ENCODE data around the gene ANXA8.
"Not testable (repeated sequence)": the region's sequence is repeated elsewhere in the genome, so short reads cannot be mapped to it uniquely, and the experiment has no call there.

Gene ANXA8

GRCh38 chr10:47465216-47465917, 18.5 kb downstream of the ANXA8 start:
- not testable (repeated sequence) for H3K9me3 ChIP-seq (ENCODE audit: control insufficient read depth in 1 of 2, low read length in 2 of 2); H3K4me3 ChIP-seq (ENCODE audit: low read depth in 1 of 2, low read length in 2 of 2); H3K4me1 ChIP-seq (ENCODE audit: control insufficient read depth in 1 of 2, insufficient read depth in 2 of 2, low read length in 2 of 2); H3K9ac ChIP-seq (ENCODE audit: low read depth in 1 of 2, low read length in 2 of 2); H3K27ac ChIP-seq (ENCODE audit: low read depth, low read length); H3K36me3 ChIP-seq (ENCODE audit: control insufficient read depth in 1 of 2, insufficient read depth in 2 of 2, low read length in 2 of 2); H3K27me3 ChIP-seq (ENCODE audit: control insufficient read depth in 1 of 2, insufficient read depth in 2 of 2, low read length in 2 of 2)

- H3K36me3 ChIP-seq (ENCODE audit: control insufficient read depth in 1 of 2, insufficient read depth in 2 of 2, low read length in 2 of 2); H3K4me1 ChIP-seq (ENCODE audit: control insufficient read depth in 1 of 2, insufficient read depth in 2 of 2, low read length in 2 of 2); H3K27me3 ChIP-seq (ENCODE audit: control insufficient read depth in 1 of 2, insufficient read depth in 2 of 2, low read length in 2 of 2); H3K9ac ChIP-seq (ENCODE audit: low read depth in 1 of 2, low read length in 2 of 2); H3K27ac ChIP-seq (ENCODE audit: low read depth, low read length); H3K4me3 ChIP-seq (ENCODE audit: low read depth in 1 of 2, low read length in 2 of 2); H3K9me3 ChIP-seq (ENCODE audit: control insufficient read depth in 1 of 2, low read length in 2 of 2): not testable (repeated sequence)
Measured at GRCh38 chr10:47462577-47463358, 21.1 kb downstream of the ANXA8 start.

- not testable (repeated sequence) for H3K9me3 ChIP-seq (ENCODE audit: control insufficient read depth in 1 of 2, low read length in 2 of 2); H3K36me3 ChIP-seq (ENCODE audit: control insufficient read depth in 1 of 2, insufficient read depth in 2 of 2, low read length in 2 of 2); H3K4me1 ChIP-seq (ENCODE audit: control insufficient read depth in 1 of 2, insufficient read depth in 2 of 2, low read length in 2 of 2); H3K27me3 ChIP-seq (ENCODE audit: control insufficient read depth in 1 of 2, insufficient read depth in 2 of 2, low read length in 2 of 2); H3K27ac ChIP-seq (ENCODE audit: low read depth, low read length); H3K4me3 ChIP-seq (ENCODE audit: low read depth in 1 of 2, low read length in 2 of 2); H3K9ac ChIP-seq (ENCODE audit: low read depth in 1 of 2, low read length in 2 of 2)
Measured at GRCh38 chr10:47461261-47461687, 22.6 kb downstream of the ANXA8 start.

GRCh38 chr10:47458466-47459154, 25.3 kb downstream of the ANXA8 start:
- Histone ChIP-seq H3K9ac (ENCODE audit: low read depth in 1 of 2, low read length in 2 of 2) (no peak overlapping the region), H3K4me3 (ENCODE audit: low read depth in 1 of 2, low read length in 2 of 2) (no peak overlapping the region), H3K9me3 (ENCODE audit: control insufficient read depth in 1 of 2, low read length in 2 of 2) (no peaks in the 10 kb centered on the region), H3K27ac (ENCODE audit: low read depth, low read length) (no peak overlapping the region), H3K4me1 (ENCODE audit: control insufficient read depth in 1 of 2, insufficient read depth in 2 of 2, low read length in 2 of 2) (peaks cover 0 to 4% of the 10 kb centered on the region in 2 donors), H3K36me3 (ENCODE audit: control insufficient read depth in 1 of 2, insufficient read depth in 2 of 2, low read length in 2 of 2) (no peaks in the 10 kb centered on the region), H3K27me3 (ENCODE audit: control insufficient read depth in 1 of 2, insufficient read depth in 2 of 2, low read length in 2 of 2) (no peaks in the 10 kb centered on the region)

- no peaks in the 10 kb centered on the region for H3K27me3 ChIP-seq (ENCODE audit: control insufficient read depth in 1 of 2, insufficient read depth in 2 of 2, low read length in 2 of 2)
- no peaks in the 10 kb centered on the region for H3K9me3 ChIP-seq (ENCODE audit: control insufficient read depth in 1 of 2, low read length in 2 of 2)
- no peak overlapping the region for H3K27ac ChIP-seq (ENCODE audit: low read depth, low read length)
- H3K4me1 ChIP-seq (ENCODE audit: control insufficient read depth in 1 of 2, insufficient read depth in 2 of 2, low read length in 2 of 2), result peaks cover 0 to 4% of the 10 kb centered on the region in 2 donors
- H3K36me3 ChIP-seq (ENCODE audit: control insufficient read depth in 1 of 2, insufficient read depth in 2 of 2, low read length in 2 of 2), result no peaks in the 10 kb centered on the region
- no peak overlapping the region for H3K4me3 ChIP-seq (ENCODE audit: low read depth in 1 of 2, low read length in 2 of 2)
- no peak overlapping the region for H3K9ac ChIP-seq (ENCODE audit: low read depth in 1 of 2, low read length in 2 of 2)
Measured at GRCh38 chr10:47457826-47458225, 26.1 kb downstream of the ANXA8 start.

GRCh38 chr10:47457528-47457820, 26.4 kb downstream of the ANXA8 start:
- no peaks in the 10 kb centered on the region for H3K36me3 ChIP-seq (ENCODE audit: control insufficient read depth in 1 of 2, insufficient read depth in 2 of 2, low read length in 2 of 2)
- H3K9me3 ChIP-seq (ENCODE audit: control insufficient read depth in 1 of 2, low read length in 2 of 2), result no peaks in the 10 kb centered on the region
- H3K4me1 ChIP-seq (ENCODE audit: control insufficient read depth in 1 of 2, insufficient read depth in 2 of 2, low read length in 2 of 2), result peaks cover 0 to 4% of the 10 kb centered on the region in 2 donors
- H3K27me3 ChIP-seq (ENCODE audit: control insufficient read depth in 1 of 2, insufficient read depth in 2 of 2, low read length in 2 of 2), result peaks cover 0 to under 1% of the 10 kb centered on the region in 2 donors
- no peak overlapping the region for H3K27ac ChIP-seq (ENCODE audit: low read depth, low read length)
- H3K9ac ChIP-seq (ENCODE audit: low read depth in 1 of 2, low read length in 2 of 2), result no peak overlapping the region
- H3K4me3 ChIP-seq (ENCODE audit: low read depth in 1 of 2, low read length in 2 of 2), result no peak overlapping the region

GRCh38 chr10:47456794-47457527, 27.0 kb downstream of the ANXA8 start:
- H3K4me1 ChIP-seq (ENCODE audit: control insufficient read depth in 1 of 2, insufficient read depth in 2 of 2, low read length in 2 of 2), result peaks cover 0 to 4% of the 10 kb centered on the region in 2 donors
- H3K9me3 ChIP-seq (ENCODE audit: control insufficient read depth in 1 of 2, low read length in 2 of 2), result no peaks in the 10 kb centered on the region
- H3K27me3 ChIP-seq (ENCODE audit: control insufficient read depth in 1 of 2, insufficient read depth in 2 of 2, low read length in 2 of 2), result peaks cover 0 to 4% of the 10 kb centered on the region in 2 donors
- no peak overlapping the region for H3K27ac ChIP-seq (ENCODE audit: low read depth, low read length)
- H3K9ac ChIP-seq (ENCODE audit: low read depth in 1 of 2, low read length in 2 of 2), result no peak overlapping the region
- no peak overlapping the region for H3K4me3 ChIP-seq (ENCODE audit: low read depth in 1 of 2, low read length in 2 of 2)
- no peaks in the 10 kb centered on the region for H3K36me3 ChIP-seq (ENCODE audit: control insufficient read depth in 1 of 2, insufficient read depth in 2 of 2, low read length in 2 of 2)

GRCh38 chr10:47456079-47456785, 27.7 kb downstream of the ANXA8 start:
- Histone ChIP-seq H3K4me1 (ENCODE audit: control insufficient read depth in 1 of 2, insufficient read depth in 2 of 2, low read length in 2 of 2) (peaks cover 0 to 4% of the 10 kb centered on the region in 2 donors), H3K27me3 (ENCODE audit: control insufficient read depth in 1 of 2, insufficient read depth in 2 of 2, low read length in 2 of 2) (peaks cover 0 to 4% of the 10 kb centered on the region in 2 donors), H3K4me3 (ENCODE audit: low read depth in 1 of 2, low read length in 2 of 2) (no peak overlapping the region), H3K27ac (ENCODE audit: low read depth, low read length) (no peak overlapping the region), H3K36me3 (ENCODE audit: control insufficient read depth in 1 of 2, insufficient read depth in 2 of 2, low read length in 2 of 2) (no peaks in the 10 kb centered on the region), H3K9ac (ENCODE audit: low read depth in 1 of 2, low read length in 2 of 2) (no peak overlapping the region), H3K9me3 (ENCODE audit: control insufficient read depth in 1 of 2, low read length in 2 of 2) (no peaks in the 10 kb centered on the region)

- H3K9ac ChIP-seq (ENCODE audit: low read depth in 1 of 2, low read length in 2 of 2); H3K27me3 ChIP-seq (ENCODE audit: control insufficient read depth in 1 of 2, insufficient read depth in 2 of 2, low read length in 2 of 2); H3K27ac ChIP-seq (ENCODE audit: low read depth, low read length); H3K4me1 ChIP-seq (ENCODE audit: control insufficient read depth in 1 of 2, insufficient read depth in 2 of 2, low read length in 2 of 2); H3K36me3 ChIP-seq (ENCODE audit: control insufficient read depth in 1 of 2, insufficient read depth in 2 of 2, low read length in 2 of 2); H3K9me3 ChIP-seq (ENCODE audit: control insufficient read depth in 1 of 2, low read length in 2 of 2); H3K4me3 ChIP-seq (ENCODE audit: low read depth in 1 of 2, low read length in 2 of 2): not testable (repeated sequence)
Measured at GRCh38 chr10:47455350-47456078, 28.4 kb downstream of the ANXA8 start.

Data from duodenal mucosa (tissue), 2 donors.